NCI-H2107 treated with DMSO at 0.1 percent for 48 hours (cell line): ENCODE results near the gene BPIFB6.

Experiments
- DNase-seq: peaks from one replicate; lab custom pipeline; 2025; ENCODE audit not compliant: unreplicated experiment; lab: John Stamatoyannopoulos, UW

BPIFB6 gene, protein sequence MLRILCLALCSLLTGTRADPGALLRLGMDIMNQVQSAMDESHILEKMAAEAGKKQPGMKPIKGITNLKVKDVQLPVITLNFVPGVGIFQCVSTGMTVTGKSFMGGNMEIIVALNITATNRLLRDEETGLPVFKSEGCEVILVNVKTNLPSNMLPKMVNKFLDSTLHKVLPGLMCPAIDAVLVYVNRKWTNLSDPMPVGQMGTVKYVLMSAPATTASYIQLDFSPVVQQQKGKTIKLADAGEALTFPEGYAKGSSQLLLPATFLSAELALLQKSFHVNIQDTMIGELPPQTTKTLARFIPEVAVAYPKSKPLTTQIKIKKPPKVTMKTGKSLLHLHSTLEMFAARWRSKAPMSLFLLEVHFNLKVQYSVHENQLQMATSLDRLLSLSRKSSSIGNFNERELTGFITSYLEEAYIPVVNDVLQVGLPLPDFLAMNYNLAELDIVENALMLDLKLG

DNA sequence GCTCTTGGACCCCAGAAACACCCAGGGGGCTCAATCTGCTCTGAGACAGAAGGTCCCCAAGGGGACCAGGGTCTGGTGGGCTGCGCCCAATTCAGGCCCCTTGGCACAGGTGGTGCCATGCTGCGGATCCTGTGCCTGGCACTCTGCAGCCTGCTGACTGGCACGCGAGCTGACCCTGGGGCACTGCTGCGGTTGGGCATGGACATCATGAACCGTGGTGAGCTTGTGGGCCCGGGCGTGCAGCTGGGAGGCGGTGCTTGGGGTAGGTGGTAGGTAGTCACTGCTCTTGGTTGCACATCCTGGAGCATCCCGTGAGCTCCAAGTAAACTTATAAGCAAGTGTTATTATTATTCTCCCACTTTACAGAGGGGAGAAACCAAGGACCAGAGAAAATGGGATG lies at the start of gene BPIFB6:
Gene BPIFB6, plus strand, starts transcription at position 118 of the 400 bp plus-strand sequence. Its CDS starts 0 bp downstream, at position 118.
- DNase-seq, result no peak

DNA sequence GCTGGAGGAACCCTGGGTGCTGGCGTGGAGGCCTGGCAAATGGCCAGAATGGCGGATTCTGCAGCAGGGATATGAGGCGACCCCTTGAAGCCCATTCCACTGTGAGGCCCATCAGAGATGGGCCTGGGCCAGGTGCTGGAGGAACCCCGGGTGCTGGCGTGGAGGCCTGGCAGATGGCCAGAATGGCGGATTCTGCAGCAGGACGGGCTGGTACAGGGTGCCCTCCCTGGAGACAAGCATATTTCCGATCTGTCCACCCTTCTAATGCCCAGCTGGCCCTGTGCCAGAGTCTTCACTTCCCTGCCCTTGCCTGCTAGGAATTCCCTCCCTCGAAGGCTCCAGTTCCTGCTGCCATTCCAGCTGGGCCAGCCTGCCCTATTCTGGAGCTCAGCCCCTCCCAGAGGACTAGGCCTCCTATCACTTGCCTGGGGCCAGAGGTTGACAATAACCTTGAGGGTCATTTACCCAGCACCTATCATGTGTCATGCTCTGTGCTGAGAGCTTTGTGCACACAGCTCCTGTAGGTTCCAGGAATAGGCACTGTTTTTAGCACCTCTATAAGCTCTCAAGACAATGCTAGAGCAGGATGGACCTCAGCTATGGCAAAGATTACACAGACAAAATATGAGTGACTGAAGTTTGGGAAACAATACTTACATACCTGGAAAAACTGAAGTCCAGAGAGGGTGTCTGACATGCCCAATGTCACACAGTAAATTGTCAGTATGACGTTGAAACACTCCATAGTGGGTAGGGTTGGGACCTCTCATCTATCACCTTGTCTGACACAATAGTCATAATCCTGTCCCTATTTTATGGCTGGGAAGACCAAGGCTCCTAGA lies 48.6 kb upstream of the BPIFB6 start:
- DNase-seq, result no peak

DNA sequence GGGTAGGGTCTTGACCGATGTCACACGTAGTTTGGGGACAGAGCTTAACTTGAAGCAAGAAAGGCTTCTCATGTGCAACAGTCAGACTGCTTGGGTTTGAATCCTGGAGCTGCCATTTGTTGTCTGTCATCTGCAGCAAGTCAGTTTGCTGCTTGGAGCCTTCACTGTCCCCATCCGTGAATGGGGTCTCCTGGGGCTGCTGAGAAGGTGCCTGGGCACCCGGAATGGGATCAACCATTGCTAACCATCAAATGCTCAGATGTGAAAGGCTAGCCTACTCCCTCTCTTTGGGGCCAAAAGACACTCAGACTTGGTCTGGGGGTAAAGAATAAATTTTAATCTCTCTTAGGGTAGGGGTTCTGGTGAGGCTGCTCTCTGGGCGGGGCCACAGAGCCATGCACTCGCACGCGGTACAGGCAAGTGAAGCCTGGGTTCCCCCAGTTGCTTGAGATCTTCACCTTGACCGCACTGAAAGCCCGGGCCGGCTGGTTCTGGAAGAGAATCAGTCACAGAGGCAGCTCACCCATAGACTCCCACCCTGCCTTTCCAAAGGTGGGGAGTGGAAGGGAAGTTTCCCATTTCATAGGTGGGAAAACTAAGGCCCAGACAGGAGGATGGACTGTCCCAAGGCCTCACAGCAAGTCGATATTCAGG lies 47.9 kb upstream of the BPIFB6 start:
- DNase-seq, result no peak

DNA sequence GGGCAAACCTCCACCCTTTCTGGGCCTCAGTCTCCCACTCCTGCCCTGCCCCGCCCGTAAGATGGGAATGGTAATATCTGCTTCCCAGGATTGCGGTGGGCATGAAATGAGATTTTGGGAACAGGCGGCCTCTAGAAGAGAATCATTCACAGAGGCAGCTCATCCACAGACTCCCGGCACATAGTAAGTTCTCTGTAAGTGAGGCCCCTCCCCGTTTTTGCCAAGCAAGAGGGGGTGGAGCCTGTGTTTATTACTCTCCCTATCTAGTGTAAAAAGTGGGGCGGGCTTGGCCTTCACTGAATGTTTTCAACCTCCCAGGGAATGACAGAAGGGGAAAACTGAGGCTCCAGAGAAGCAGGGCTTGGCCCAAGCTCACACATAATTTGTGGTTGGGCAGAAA lies 47.3 kb upstream of the BPIFB6 start:
- DNase-seq, result no peak

DNA sequence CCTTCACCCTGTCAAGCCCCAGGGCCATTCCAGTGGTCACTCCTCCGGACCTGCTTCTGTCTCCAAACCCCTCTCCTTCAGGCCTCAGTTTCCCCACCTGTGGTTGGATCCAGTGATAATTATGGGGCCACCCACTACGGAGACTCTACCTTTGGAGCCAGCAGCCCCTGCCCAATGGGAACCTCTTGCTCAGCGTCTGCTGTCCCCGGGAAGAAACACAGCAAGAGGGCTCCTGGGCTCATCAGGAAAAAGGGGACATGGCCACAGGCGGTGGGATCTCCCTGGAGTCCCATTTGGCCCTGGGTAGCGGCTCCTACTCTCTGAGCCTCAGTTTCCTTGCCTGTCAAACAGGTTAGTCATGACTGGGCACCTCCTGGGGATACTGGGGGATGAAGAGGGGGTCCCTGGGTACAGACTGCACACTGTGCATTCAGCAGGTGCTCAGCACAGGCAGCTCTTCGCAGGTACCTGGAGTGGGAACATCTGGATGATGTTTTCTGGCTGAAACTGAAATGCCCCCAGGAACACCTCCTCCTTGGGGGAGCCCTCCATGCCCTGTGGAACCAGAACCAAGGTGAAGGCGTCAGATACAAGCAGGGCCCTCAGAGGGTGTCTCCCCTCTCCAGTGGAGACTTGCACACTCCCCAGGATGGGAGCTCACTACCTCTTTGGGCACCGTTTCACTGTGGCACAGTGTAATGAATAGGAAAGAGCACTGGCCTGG lies 46.7 kb upstream of the BPIFB6 start:
- DNase-seq, result no peak

DNA sequence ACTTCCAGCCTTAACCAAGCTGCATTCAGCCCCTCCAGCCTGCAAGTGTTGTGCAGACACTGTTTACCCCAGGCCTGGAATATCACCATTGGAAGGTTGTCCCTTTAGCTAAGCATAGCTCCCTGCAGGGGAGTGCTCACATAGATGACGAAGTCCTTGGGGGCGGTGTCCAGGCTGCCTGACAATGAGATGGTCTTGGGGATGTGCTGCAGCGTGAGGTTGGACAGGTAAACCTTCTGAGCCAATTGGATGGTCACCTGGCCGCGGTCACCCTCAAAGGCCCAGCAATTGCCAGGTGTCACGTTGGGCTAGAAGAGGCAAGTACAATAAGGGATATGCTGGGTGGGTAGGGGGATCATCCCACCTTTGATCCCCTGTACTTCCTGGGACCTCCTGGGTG lies 45.9 kb upstream of the BPIFB6 start:
- no peak for DNase-seq

DNA sequence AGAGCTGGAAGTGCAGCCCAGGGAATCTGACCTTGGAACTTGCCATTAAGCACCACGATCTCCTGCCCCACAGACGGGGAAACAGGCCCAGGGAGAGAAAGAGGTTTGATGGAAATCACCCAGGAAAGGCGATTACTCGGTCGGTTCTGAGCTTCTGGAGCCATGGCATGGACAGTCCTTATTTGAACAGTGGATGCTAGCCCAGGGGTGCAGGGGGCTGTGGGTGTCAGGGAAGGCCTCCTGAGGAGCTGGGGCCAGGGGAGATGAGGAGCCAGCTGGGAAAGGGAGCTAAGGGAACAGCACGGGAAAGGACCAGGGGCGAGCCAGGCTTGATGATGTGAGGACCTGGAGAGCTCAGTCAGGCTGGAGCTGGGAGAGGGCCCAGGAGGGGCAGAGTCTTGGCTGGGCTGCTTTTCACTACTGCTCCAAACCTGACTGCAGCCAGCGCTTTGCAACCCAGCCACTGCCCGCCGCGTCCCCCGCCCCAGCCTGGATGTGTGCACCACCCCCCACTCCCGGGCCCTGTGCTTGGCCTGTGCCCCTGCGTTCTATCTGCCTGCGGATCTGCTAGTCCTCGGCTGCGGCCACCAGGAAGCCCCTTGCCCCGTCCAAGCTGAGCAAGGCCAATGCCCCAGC lies 45.0 kb upstream of the BPIFB6 start:
- DNase-seq, result no peak

DNA sequence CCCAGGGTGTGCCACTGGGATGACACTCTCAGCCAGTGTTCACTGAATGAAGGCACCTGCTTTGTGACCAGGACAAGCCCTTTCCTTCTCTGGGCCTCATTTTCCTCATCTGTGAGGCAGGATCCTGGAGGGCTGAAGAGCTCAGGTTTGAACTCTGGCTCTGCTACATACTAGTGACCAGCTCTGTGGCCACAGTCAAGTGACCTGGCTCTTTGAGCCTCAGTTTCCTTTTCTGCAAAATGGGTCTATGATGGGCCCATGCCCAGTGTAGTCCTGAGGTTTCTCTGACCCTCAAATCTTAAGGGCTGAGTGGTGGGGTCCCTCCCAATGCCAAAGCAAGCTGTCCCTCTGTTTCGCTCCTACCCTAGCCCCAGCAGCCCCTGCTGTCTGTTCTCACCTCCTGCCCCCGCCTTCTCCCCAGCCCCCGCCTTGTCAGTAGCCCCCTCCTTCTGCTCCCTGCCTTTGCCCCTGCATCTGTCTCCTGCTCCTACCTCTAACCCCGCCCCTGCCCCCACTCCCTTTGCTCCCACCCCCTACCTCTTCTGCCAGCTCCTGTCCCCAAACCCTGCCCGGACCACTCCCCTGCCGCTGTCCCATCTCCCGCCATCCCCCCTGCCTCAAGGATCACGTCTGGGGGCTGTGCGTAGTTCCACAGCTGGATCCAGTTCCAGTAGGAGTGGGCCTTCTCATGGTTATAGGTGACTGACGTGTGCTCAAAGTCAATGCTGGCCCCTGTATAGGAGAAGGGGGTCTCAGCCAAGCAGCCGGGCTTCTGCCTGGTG lies 44.2 kb upstream of the BPIFB6 start:
- no peak for DNase-seq

DNA sequence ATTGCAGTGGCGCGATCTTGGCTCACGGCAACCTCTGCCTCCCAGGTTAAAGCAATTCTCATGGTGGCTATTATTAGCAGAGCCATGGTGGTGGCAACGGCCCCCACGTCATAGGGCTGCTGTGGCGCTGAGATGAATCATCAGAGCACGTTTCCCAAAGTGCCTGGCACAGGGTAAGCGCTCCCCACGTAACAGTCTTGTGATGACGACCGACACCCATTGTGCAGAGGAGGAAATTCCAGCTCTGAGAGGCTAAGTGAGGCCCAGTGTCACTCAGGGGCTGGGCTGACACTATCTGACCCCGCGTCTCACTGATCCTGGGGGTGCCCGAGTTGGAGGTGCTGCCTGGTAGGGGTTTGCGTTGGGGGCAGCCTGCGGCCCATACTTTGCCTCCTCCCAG lies 43.4 kb upstream of the BPIFB6 start:
- DNase-seq, result no peak

DNA sequence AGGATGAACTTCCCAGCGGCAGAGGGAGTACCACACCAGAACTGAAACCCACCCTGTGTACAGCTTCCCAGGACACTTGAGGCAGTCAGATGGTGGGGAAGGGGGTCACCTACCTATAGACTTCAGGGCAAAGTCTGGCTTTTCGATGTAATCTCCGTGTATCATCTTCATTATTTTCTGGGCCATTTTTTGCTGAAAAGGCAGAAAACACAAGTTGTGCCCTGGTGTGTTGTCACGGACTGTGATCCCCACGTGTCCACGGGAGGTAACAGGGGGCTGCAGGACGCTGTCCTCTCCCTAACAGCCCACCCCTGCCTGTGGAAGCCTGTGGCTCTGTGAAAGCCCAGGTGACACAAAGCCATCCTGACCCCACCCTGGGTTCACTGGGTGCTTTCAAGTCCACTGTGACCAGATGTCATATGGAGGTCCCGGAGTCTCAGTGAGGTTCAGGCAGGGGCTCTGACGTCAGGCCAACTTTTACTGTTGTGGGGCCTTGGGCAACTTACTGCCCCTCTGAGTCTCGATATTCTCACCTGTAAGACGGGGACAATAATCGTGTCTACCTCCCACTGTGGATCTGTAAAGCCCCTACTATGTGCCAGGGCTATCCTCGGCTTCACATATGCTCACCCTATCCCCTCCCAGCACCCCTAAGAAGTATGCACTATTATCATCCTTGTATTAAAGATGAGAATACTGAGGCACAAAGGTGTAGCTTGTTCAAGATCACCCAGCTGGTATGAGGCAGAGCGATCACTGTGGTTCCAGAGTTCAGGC lies 41.8 kb upstream of the BPIFB6 start:
- no peak for DNase-seq

DNA sequence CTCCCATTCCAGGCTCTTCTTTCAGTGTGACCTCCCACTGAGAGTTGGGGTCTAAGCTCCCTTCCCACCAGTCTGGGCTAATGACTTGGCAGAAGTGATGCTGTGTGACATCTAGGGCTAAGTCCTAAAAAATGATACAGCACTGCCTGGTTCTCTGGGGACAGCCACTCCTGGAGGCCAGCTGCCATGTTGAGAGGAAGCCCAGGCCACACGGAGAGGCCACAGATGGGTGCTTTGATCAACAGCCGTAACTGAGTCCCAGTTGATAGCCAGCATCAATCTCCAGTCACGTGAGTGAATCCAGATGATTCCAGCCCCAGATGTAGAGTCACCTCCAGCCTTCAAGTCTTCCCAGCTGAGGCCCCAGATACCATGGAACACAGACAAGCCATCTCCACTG lies 41.0 kb upstream of the BPIFB6 start:
- DNase-seq, result no peak

DNA sequence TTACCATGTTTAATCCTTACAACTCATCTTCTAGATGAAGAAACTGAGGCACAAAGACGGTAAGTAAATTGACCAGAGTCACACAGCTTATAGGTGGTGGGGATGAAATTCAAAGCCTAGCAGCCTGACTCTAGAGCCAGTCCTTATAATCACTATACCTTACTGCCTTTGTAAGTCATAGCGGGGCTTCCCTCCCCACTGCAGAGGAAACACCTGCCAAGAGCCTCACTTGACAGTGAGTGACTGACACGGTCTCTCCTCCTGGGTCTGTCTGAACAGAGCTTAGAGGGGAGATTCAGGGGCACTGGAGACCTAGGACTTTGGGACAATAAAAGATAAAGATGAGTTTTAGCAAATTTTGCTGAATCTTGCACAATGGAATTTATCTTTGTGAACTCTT lies 40.1 kb upstream of the BPIFB6 start:
- DNase-seq, result no peak

DNA sequence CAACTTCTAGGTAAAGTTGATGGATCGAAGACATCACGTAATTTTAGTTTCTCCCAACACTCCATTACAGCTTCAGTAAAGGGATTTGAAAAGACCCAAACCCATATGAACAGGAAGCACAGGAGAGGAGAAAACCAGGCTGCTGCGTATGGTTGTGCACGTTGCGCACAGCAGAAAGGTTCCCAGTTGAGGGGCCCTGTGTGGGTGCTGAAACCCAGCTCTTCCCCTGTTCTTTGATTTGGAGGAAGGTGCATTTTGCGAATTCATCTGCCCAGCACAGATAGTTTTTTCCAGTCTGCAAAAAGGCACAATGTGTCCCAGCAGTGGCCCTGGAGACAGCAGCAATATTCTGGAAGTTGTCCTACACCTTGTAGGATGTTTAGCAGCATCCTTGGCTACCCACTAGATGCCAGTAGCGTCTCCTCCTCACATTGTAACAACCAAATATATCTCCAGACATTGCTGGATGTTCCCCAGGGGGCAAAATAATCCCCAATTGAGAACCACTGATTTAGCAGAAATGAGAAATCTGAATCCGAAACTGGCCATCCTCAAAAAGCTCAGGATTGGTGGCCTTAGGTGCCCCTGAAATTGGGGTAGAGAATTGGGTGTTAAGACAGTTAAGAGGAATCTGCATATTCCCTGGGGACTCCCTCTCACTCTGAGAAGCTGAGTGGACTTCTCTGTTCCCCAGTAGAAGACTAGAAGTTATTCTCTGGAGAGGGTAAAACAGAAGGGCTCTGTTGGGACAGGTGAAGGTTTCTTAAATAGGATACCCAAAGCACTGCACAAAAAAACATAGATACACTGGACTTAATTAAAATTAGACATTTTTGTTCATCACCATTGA lies 39.4 kb upstream of the BPIFB6 start:
- no peak for DNase-seq

DNA sequence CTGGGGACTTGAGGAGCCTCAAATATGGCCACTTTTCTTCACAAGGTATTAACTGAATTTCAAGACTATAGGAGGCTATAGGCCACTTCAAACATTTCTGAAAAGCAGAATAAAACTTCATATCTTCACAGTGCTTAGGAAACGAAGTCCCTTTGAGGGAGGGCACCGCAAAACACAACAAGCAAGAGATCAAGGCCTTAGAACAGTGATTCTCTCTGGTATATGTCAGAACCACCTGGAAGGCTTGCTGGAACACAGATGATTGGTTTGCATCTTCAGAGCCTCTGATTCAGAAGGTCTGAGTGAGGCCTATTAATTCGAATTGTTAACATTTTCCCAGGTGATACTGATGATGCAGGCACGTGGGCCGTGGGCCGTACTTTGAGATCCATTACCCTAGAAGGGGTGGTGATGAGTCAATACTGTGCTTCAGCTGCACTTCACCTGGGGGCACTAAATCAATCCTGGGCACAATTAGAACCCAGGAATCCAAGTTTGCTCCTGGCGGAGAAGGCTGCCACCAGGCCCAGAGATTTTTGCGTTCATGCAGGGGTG lies 37.9 kb upstream of the BPIFB6 start:
- DNase-seq, result no peak

DNA sequence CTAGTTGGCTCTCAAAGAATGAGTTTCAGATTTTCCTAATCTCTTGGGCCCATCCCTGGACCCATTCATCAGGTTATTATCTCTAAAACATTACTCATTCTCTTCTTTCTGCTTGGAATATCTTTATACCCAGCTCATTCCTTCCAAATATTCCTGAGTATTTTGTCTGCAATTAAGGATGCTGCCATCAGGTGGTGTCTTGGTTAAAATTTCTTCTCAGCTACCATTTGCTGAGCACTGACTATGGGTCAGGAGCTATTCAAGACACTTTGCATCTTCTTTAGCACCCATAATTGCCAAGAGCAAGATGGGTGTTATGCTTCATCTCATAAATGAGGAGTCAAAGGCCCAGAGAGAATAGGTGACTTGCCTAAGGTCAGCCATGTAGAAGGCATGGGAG lies 35.6 kb upstream of the BPIFB6 start:
- DNase-seq, result no peak

DNA sequence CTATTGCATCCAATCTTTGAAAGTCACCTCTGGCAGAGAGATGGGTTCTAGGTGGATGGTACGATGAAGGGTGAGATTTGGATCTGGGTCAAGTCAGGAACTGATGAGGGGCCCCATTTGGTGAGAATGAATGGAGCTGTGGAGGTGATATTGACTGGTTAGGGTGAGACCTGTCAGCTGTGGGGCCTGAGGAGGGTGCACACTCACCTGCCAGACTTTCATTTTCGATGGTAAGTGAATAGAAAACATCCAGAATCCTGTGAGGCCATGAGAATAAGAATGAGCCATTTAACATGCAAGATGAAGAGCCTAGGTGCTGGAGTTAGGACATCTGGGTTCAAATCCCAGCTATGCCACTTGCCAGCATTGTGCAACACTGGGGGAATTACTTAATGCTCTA lies 34.0 kb upstream of the BPIFB6 start:
- DNase-seq, result no peak

DNA sequence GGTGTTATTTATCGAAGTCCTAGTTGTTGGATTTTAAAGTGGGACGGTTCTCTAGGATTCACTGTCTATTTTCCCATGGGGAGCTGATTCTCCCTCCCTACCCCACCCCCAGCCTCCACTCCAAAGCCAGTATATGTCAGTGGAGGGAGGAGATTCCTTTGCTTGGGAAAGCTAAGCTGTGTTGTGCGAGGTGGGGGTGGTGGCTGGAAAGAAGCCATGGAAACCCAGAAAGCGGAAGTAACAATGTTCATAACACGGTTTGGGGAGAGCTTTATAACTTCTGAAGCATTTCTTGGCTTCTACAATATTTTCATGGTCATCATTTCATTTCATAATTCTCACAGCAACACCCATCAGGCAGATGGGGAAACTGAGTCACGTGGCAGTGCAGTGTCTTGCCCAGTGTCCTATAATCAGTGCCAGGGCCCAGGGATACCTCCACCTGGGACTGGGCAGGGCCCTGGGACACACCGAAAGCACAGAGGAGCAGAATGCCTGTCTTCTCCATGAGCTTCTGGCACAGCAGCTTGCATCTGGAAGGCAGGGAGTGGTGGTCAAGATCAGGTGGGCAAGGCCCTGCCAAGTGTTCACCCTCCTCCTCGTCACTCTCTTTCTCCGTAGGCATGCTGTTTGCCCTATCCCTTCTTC lies 31.7 kb upstream of the BPIFB6 start:
- DNase-seq, result no peak
